Mesendoderm (in vitro differentiated cells): ENCODE measurements around the gene MAPK12.

Experiments used
- DNase-seq: peaks from one replicate; pipeline ENCODE4 v3.0.0; 2013
- H2AK5ac ChIP-seq: 2 replicates; pipeline ENCODE4 v1.6.1; 2013; ENCODE audit warnings: low read length, inconsistent platforms
- H2BK120ac ChIP-seq: 2 replicates; pipeline ENCODE4 v1.6.1; 2013; ENCODE audit warnings: low read depth, mild to moderate bottlenecking, low read length, moderate library complexity, mixed read lengths
- H2BK15ac ChIP-seq: replicated peaks from 2 replicates; pipeline ENCODE4 v1.6.1; 2013; ENCODE audit warnings: low read depth, mild to moderate bottlenecking, moderate library complexity
- H2BK5ac ChIP-seq: 2 replicates; pipeline ENCODE4 v1.6.1; 2013; ENCODE audit warnings: low read length, inconsistent platforms
- H3K18ac ChIP-seq: 2 replicates; pipeline ENCODE4 v1.6.1; 2013; ENCODE audit warnings: mild to moderate bottlenecking, low read length, mixed read lengths
- H3K23ac ChIP-seq: one replicate; pipeline ENCODE4 v1.6.1; 2013; ENCODE audit warnings: low read length
- H3K27ac ChIP-seq: 2 replicates; pipeline ENCODE4 v1.5.1; 2013; ENCODE audit warnings: low read depth, mild to moderate bottlenecking, inconsistent platforms, low read length, moderate library complexity
- H3K27me3 ChIP-seq: 2 replicates; pipeline ENCODE4 v1.6.1; 2013; ENCODE audit warnings: low read length, control low read depth, mild to moderate bottlenecking, inconsistent platforms; ENCODE audit not compliant: insufficient read depth, poor library complexity
- H3K36me3 ChIP-seq: 2 replicates; pipeline ENCODE4 v1.6.1; 2013; ENCODE audit warnings: low read length, inconsistent platforms; ENCODE audit not compliant: control insufficient read depth, insufficient read depth
- H3K4ac ChIP-seq: one replicate; pipeline ENCODE4 v1.6.1; 2013; ENCODE audit warnings: low read depth, mild to moderate bottlenecking, low read length, moderate library complexity
- H3K4me1 ChIP-seq: 2 replicates; pipeline ENCODE4 v1.6.1; 2013; ENCODE audit warnings: low read depth, low read length, inconsistent platforms; ENCODE audit not compliant: control insufficient read depth
- H3K4me2 ChIP-seq: 2 replicates; pipeline ENCODE4 v1.6.1; 2013; ENCODE audit warnings: low read length
- H3K4me3 ChIP-seq: 2 replicates; pipeline ENCODE4 v1.5.1; 2013; ENCODE audit warnings: mild to moderate bottlenecking, low read length
- H3K56ac ChIP-seq: one replicate; pipeline ENCODE4 v1.6.1; 2013; ENCODE audit warnings: low read length
- H3K79me1 ChIP-seq: 2 replicates; pipeline ENCODE4 v1.6.1; 2013; ENCODE audit warnings: low read length, inconsistent platforms
- H3K79me2 ChIP-seq: 2 replicates; pipeline ENCODE4 v1.6.1; 2013; ENCODE audit warnings: mild to moderate bottlenecking, low read length; ENCODE audit not compliant: control insufficient read depth, insufficient read depth
- H3K9ac ChIP-seq: 2 replicates; pipeline ENCODE4 v1.6.1; 2013; ENCODE audit warnings: low read length, inconsistent platforms
- H4K5ac ChIP-seq: one replicate; pipeline ENCODE4 v1.6.1; 2013; ENCODE audit warnings: low read length
- H4K8ac ChIP-seq: one replicate; pipeline ENCODE4 v1.6.1; 2013; ENCODE audit warnings: low read depth, mild to moderate bottlenecking, control low read depth, low read length, moderate library complexity
- WGBS: extraction: QIAGEN DNeasy Blood & Tissue Kit; methylation state at CpG from one replicate; pipeline ENCODE4 v1.1.7; 2013; ENCODE audit warnings: low lambda C conversion rate, missing lambda C conversion rate; ENCODE audit not compliant: insufficient coverage; ENCODE audit errors: extremely low coverage; 5-methylcytosine and 5-hydroxymethylcytosine counted together

The MAPK12 gene

DNA sequence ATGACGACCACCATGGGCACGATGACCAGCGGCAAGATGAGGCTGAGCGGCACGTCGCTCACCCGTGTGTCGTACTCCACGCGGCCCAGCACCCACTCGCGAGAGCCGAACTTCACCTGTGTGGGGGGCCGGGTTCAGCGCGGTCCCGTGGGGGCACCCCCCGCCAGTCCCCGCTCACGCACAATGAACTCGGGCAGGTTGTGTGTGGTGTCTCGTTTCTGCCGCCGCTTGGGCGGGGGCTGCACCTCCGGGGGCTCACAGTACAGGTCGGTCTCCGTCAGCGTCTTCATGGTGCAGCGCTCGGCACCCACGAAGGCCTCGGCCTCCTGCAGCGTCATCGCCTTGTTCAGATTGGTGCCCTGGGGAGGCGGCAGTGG lies 19.9 kb upstream of the MAPK12 start:
- Histone ChIP-seq H3K4me1 (no peaks in the 10 kb centered on the region), H3K27me3 (no peaks in the 10 kb centered on the region), H3K4ac (no peak overlapping the region), H3K79me1 (no peaks in the 10 kb centered on the region), H4K8ac (no peak overlapping the region), H3K27ac (no peak overlapping the region), H2AK5ac (no peak overlapping the region), H2BK5ac (no peak overlapping the region), H2BK120ac (no peak overlapping the region), H3K9ac (no peak overlapping the region), H2BK15ac (no peak overlapping the region), H3K4me3 (no peak overlapping the region), H3K4me2 (no peak overlapping the region), H3K56ac (no peak overlapping the region), H3K79me2 (no peaks in the 10 kb centered on the region), H4K5ac (no peak overlapping the region), H3K23ac (no peak overlapping the region), H3K18ac (no peak overlapping the region), H3K36me3 (peaks cover 6% of the 10 kb centered on the region)
- no peak for DNase-seq
- no CpG with 5 or more reads among the region's 36 CpGs for whole genome bisulfite sequencing

DNA sequence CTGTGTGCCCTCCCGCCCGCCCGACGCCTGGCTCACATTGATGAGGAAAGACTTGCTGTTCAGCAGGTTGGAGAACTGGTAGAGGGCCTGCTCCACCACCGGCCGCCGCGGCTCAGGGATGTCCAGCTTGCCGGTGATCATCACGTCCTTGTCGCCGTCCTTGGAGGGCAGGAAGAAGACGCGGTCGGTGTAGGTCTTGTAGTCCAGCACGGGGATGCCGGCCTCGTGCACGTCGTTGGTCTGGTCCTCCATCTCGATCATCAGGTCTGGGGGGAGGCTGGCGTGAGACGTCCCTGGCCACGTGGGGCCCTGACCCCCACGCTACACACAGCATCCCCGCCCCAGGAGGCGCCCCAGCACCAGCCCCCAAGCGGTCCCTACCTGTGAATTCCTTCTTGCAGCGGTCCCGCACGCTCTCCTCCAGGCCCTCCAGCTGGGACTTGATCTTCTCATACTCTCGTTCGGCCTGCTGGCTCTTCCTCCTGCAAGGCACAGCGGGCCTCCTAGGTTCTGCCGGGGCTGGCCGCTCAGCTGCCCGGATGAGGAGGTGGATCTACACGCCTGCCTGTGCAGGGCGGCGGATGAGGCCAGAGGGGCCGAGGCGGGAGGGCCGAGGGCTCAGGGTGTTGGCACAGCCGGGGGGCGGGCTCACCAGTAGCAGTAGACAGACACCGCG lies 19.4 kb upstream of the MAPK12 start:
- H3K4me1 ChIP-seq, result no peaks in the 10 kb centered on the region
- H3K4ac ChIP-seq, result no peak overlapping the region
- H3K27ac ChIP-seq, result no peak overlapping the region
- H3K56ac ChIP-seq, result no peak overlapping the region
- no peak overlapping the region for H3K18ac ChIP-seq
- H3K23ac ChIP-seq, result no peak overlapping the region
- H3K9ac ChIP-seq, result no peak overlapping the region
- H4K8ac ChIP-seq, result no peak overlapping the region
- H2BK120ac ChIP-seq, result no peak overlapping the region
- no peaks in the 10 kb centered on the region for H3K27me3 ChIP-seq
- H3K4me2 ChIP-seq, result no peak overlapping the region
- no peaks in the 10 kb centered on the region for H3K79me2 ChIP-seq
- no peak overlapping the region for H4K5ac ChIP-seq
- no peak overlapping the region for H2BK5ac ChIP-seq
- no peak overlapping the region for H2BK15ac ChIP-seq
- WGBS, result no CpG with 5 or more reads among the region's 47 CpGs
- H3K79me1 ChIP-seq, result no peaks in the 10 kb centered on the region
- H3K36me3 ChIP-seq, result peaks cover 6% of the 10 kb centered on the region
- no peak overlapping the region for H3K4me3 ChIP-seq
- DNase-seq, result no peak
- no peak overlapping the region for H2AK5ac ChIP-seq

DNA sequence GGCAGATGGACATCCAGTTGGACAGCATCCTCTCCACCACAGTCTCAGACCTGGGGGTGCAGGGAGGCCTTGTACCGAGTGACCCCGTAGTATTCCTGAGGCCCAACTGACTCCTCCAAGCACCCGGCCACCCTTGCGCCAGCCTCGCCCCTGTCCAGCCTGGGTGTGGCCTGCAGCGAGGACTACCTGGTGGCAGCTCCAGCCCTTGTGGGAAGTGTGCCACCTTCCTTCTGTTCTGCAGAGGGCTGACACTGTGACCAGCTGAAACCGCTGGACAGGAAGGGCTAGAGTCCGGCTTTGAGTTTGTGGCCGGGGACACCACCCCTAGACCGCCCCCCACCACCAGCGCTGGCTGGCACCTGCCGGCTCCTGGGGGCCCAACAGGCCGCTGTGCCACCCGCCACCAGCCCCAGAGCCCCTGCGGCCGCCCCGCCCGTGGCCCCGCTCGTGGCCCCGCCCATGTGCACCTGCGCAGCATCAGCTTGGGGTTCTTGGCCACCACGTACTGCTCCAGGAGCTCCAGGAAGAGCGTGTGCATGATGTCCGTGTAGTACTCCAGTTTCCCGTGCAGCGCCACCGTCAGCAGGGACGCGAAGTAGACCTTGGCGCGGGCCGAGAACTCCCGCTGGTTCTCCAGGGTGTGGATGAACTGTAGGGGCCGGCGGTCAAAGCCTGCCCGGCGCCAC lies 18.7 kb upstream of the MAPK12 start:
- H3K4me2 ChIP-seq, result no peak overlapping the region
- peaks cover 6% of the 10 kb centered on the region for H3K36me3 ChIP-seq
- DNase-seq, result no peak
- H4K5ac ChIP-seq, result no peak overlapping the region
- H2AK5ac ChIP-seq, result no peak overlapping the region
- no peak overlapping the region for H2BK15ac ChIP-seq
- H3K27ac ChIP-seq, result no peak overlapping the region
- no peak overlapping the region for H2BK120ac ChIP-seq
- no peaks in the 10 kb centered on the region for H3K4me1 ChIP-seq
- no peak overlapping the region for H3K4ac ChIP-seq
- no peak overlapping the region for H3K56ac ChIP-seq
- H3K23ac ChIP-seq, result no peak overlapping the region
- no peaks in the 10 kb centered on the region for H3K79me2 ChIP-seq
- no peaks in the 10 kb centered on the region for H3K79me1 ChIP-seq
- H2BK5ac ChIP-seq, result no peak overlapping the region
- H3K18ac ChIP-seq, result no peak overlapping the region
- no peak overlapping the region for H3K4me3 ChIP-seq
- H3K9ac ChIP-seq, result no peak overlapping the region
- H4K8ac ChIP-seq, result no peak overlapping the region
- WGBS, result no CpG with 5 or more reads among the region's 38 CpGs
- H3K27me3 ChIP-seq, result no peaks in the 10 kb centered on the region

DNA sequence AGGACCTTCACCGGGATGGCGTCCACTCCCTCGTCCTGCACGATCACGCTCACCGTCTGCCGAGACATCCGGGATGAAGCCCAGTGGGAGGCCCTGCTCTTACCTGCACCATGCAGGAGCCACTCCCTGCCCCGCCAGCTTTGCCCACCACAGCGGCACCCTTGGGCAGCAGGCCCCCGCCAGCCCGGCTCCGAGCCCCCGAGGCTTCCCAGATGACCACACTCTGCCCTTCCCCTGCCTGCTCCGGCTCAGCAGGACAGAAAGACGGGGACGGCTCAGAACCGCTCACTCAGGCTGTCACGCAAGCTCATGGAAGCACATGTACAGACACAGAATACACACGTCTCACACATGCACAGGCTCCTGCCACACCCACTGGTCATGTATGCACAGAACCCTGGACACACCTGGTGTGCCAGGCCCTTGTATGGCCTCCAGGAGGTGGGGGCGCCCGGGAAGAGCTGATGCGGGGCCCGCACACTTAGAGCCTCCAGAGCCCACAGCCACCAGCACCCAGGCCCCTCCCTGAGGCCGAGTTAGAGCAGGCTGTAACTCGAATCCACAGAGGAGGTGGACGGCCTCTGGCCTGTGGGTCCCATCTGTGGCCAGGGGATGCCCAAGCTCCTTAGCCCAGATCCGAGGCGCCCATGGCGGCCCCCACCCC lies 17.6 kb upstream of the MAPK12 start:
- Histone ChIP-seq H4K8ac (no peak overlapping the region), H3K36me3 (peaks cover 6% of the 10 kb centered on the region)
- no CpG with 5 or more reads among the region's 30 CpGs for WGBS

DNA sequence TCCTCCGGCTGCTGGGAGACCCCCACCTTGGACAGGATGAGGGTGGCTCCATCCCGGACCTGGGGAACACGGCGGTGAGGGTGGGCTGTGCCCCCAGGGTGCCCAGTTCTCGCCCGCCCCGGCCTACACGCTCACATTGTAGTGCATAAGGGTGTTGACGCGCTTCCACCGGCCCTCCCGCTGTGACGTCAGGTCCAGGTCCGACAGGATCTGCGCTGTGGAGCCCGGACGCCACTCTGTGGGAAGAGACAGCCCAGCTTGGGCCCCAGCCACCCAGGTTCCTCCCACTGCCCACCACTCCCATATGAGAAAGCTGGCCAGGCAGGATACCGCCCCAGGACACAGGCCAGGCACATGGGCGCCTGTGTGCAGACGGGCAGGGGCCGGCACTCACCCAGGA lies 17.0 kb upstream of the MAPK12 start:
- no peak for DNase-seq
- Histone ChIP-seq H3K4me1 (no peaks in the 10 kb centered on the region), H4K5ac (no peak overlapping the region), H2BK120ac (no peak overlapping the region), H2AK5ac (no peak overlapping the region), H3K79me2 (no peaks in the 10 kb centered on the region), H2BK15ac (no peak overlapping the region), H3K4me2 (no peak overlapping the region), H3K27ac (no peak overlapping the region), H2BK5ac (no peak overlapping the region), H3K79me1 (no peaks in the 10 kb centered on the region), H3K27me3 (no peaks in the 10 kb centered on the region), H3K4ac (no peak overlapping the region), H3K9ac (no peak overlapping the region), H3K18ac (no peak overlapping the region), H3K4me3 (no peak overlapping the region), H3K23ac (no peak overlapping the region), H4K8ac (no peak overlapping the region), H3K56ac (no peak overlapping the region), H3K36me3 (peaks cover 6% of the 10 kb centered on the region)
- WGBS, result no CpG with 5 or more reads among the region's 21 CpGs

More for the DNA sequence above, 17.6 kb upstream of the MAPK12 start:
- no peak overlapping the region for H2AK5ac ChIP-seq
- no peak overlapping the region for H3K18ac ChIP-seq
- H3K4me1 ChIP-seq, result no peaks in the 10 kb centered on the region
- H3K4me2 ChIP-seq, result no peak overlapping the region
- H3K9ac ChIP-seq, result no peak overlapping the region
- no peak overlapping the region for H2BK5ac ChIP-seq
- H3K56ac ChIP-seq, result no peak overlapping the region
- H3K27me3 ChIP-seq, result no peaks in the 10 kb centered on the region
- H3K27ac ChIP-seq, result no peak overlapping the region
- H4K5ac ChIP-seq, result no peak overlapping the region
- H3K23ac ChIP-seq, result no peak overlapping the region
- no peak overlapping the region for H3K4me3 ChIP-seq
- no peaks in the 10 kb centered on the region for H3K79me2 ChIP-seq
- H2BK120ac ChIP-seq, result no peak overlapping the region
- no peak overlapping the region for H3K4ac ChIP-seq
- no peaks in the 10 kb centered on the region for H3K79me1 ChIP-seq
- DNase-seq, result no peak
- no peak overlapping the region for H2BK15ac ChIP-seq
